Liver (tissue), 9 donors: ENCODE results near the gene AOPEP. TPM values are rescaled to one million over a fixed set of nuclear protein-coding genes. Genes with fewer than 3 reads are reported as not detected.
A peak's percentile ranks its signal among the peaks of the same experiment; 100 is the strongest.

Experiments
- DNase-seq: peaks from one replicate; pipeline ENCODE4 v3.0.0-alpha.2; 2017; ENCODE audit warnings: low spot score
- H3K27ac ChIP-seq, 2 donors: one replicate each; pipeline ENCODE4 v1.7.0; 2013; ENCODE audit warnings: inconsistent platforms in 2 of 2, low read length in 2 of 2, control low read depth in 1 of 2, low read depth in 1 of 2, mild to moderate bottlenecking in 1 of 2
- H3K27me3 ChIP-seq, 4 donors: one replicate each; pipeline versions ENCODE4 v1.6.1 to v1.7.0; 2013; ENCODE audit warnings: low read length in 3 of 4, inconsistent platforms in 1 of 4, mild to moderate bottlenecking in 1 of 4, moderate library complexity in 1 of 4; ENCODE audit not compliant: control insufficient read depth in 4 of 4, insufficient read depth in 4 of 4
- H3K36me3 ChIP-seq, 4 donors: one replicate each; pipeline versions ENCODE4 v1.6.1 to v1.7.0; 2013; ENCODE audit warnings: low read length in 3 of 4, mild to moderate bottlenecking in 3 of 4, low read depth in 1 of 4, moderate library complexity in 1 of 4; ENCODE audit not compliant: control insufficient read depth in 4 of 4, insufficient read depth in 3 of 4
- H3K4me1 ChIP-seq, 4 donors: one replicate each; pipeline versions ENCODE4 v1.6.1 to v1.7.0; 2013; ENCODE audit warnings: low read length in 3 of 4, mild to moderate bottlenecking in 3 of 4, moderate library complexity in 1 of 4; ENCODE audit not compliant: control insufficient read depth in 4 of 4, insufficient read depth in 4 of 4
- H3K4me3 ChIP-seq, 3 donors: one replicate each; pipeline versions ENCODE4 v1.6.1 to v1.7.0; 2013; ENCODE audit warnings: low read length in 3 of 3, control low read depth in 1 of 3, low read depth in 1 of 3, mild to moderate bottlenecking in 1 of 3
- H3K9ac ChIP-seq, 2 donors: one replicate each; pipeline ENCODE4 v1.7.0; 2013; ENCODE audit warnings: low read length in 2 of 2, mild to moderate bottlenecking in 2 of 2, moderate library complexity in 2 of 2, control low read depth in 1 of 2, low read depth in 1 of 2
- H3K9me3 ChIP-seq, 4 donors: one replicate each; pipeline versions ENCODE4 v1.6.1 to v1.7.0; 2013; ENCODE audit warnings: low read length in 3 of 4; ENCODE audit not compliant: control insufficient read depth in 4 of 4
- EGR1 ChIP-seq, 2 donors: IDR thresholded peaks; 2 replicates each; pipeline ENCODE4 v1.6.1; 2016 to 2018; ENCODE audit warnings: antibody characterized with exemption in 2 of 2, low read depth in 2 of 2
- FOXA1 ChIP-seq: IDR thresholded peaks from 2 replicates; pipeline ENCODE4 v1.6.1; 2016; ENCODE audit warnings: antibody characterized with exemption
- FOXA2 ChIP-seq: IDR thresholded peaks from 2 replicates; pipeline ENCODE4 v1.6.1; 2016; ENCODE audit warnings: antibody characterized with exemption
- GABPA ChIP-seq, 2 donors: IDR thresholded peaks in 1 of 2; conservative IDR thresholded peaks in 1 of 2; 2 replicates each; pipeline ENCODE4 v1.6.1; 2016; ENCODE audit warnings: antibody characterized with exemption in 2 of 2, mild to moderate bottlenecking in 1 of 2, moderate library complexity in 1 of 2
- HNF4A ChIP-seq, 2 donors: conservative IDR thresholded peaks; 2 replicates each; pipeline ENCODE4 v1.6.1; 2016; ENCODE audit warnings: antibody characterized with exemption in 2 of 2, mild to moderate bottlenecking in 2 of 2
- HNF4G ChIP-seq: IDR thresholded peaks from 2 replicates; pipeline ENCODE4 v1.6.1; 2016; ENCODE audit warnings: antibody characterized with exemption
- JUND ChIP-seq, 2 donors: IDR thresholded peaks; 2 replicates each; pipeline ENCODE4 v1.6.1; 2016; ENCODE audit warnings: antibody characterized with exemption in 2 of 2
- NR2F2 ChIP-seq: IDR thresholded peaks from 2 replicates; pipeline ENCODE4 v1.6.1; 2016; ENCODE audit warnings: antibody characterized with exemption
- RAD21 ChIP-seq, 2 donors: IDR thresholded peaks; 2 replicates each; pipeline ENCODE4 v1.6.1; 2016; ENCODE audit warnings: antibody characterized with exemption in 2 of 2, mild to moderate bottlenecking in 2 of 2
- RXRA ChIP-seq, 2 donors: IDR thresholded peaks; 2 replicates each; pipeline ENCODE4 v1.6.1; 2017 to 2018; ENCODE audit warnings: antibody characterized with exemption in 2 of 2, mild to moderate bottlenecking in 1 of 2
- SP1 ChIP-seq: IDR thresholded peaks from 2 replicates; pipeline ENCODE4 v1.6.1; 2018; ENCODE audit warnings: antibody characterized with exemption, mild to moderate bottlenecking
- TAF1 ChIP-seq: conservative IDR thresholded peaks from 2 replicates; pipeline ENCODE4 v1.6.1; 2016; ENCODE audit warnings: antibody characterized with exemption, mild to moderate bottlenecking
- YY1 ChIP-seq: IDR thresholded peaks from 2 replicates; pipeline ENCODE4 v1.6.1; 2016; ENCODE audit warnings: antibody characterized with exemption, mild to moderate bottlenecking
- WGBS: extraction: QIAGEN DNeasy Blood & Tissue Kit; methylation state at CpG from one replicate; pipeline ENCODE4 v1.1.7; 2013; 5-methylcytosine and 5-hydroxymethylcytosine counted together
- polyA plus RNA-seq, 2 donors: library from polyadenylated mRNA; stranded (reverse) in 1 of 2; unstranded in 1 of 2; fragments of 200-250 nt in 1 of 2; fragments of >200 nt in 1 of 2; fragmentation: Nextera tagmentation in 1 of 2; extraction: Ambion mirVana in 1 of 2; gene quantifications; one replicate each; pipeline versions ENCODE4 v1.2.1 to v1.2.3, GENCODE V29; 2013 to 2015
- total RNA-seq, 2 donors: library from RNA; depleted of rRNA; stranded (reverse); fragments of >200 nt; gene quantifications; one replicate each; pipeline ENCODE4 v1.2.3, GENCODE V29; 2014
- TF ChIP-seq, protein P1 (sequence below): fragments of 150-350 bp; IDR thresholded peaks from 2 replicates; pipeline ENCODE4 v1.5.1; 2017; ENCODE audit warnings: improper control_type of control experiment, low read depth, low read length; ENCODE audit not compliant: missing input control
- TF ChIP-seq, protein P2 (sequence below): IDR thresholded peaks from 2 replicates; pipeline ENCODE4 v1.6.1; 2016; ENCODE audit warnings: antibody characterized with exemption
- TF ChIP-seq, protein P3 (sequence below): IDR thresholded peaks from 2 replicates; pipeline ENCODE4 v1.6.1; 2016; ENCODE audit warnings: antibody characterized with exemption
- TF ChIP-seq, protein P4 (sequence below): IDR thresholded peaks from 2 replicates; pipeline ENCODE4 v1.6.1; 2016; ENCODE audit warnings: antibody characterized with exemption
- TF ChIP-seq, protein P5 (sequence below): IDR thresholded peaks from 2 replicates; pipeline ENCODE4 v1.6.1; 2016; ENCODE audit warnings: antibody characterized with exemption, mild to moderate bottlenecking
- donor health status: healthy.
- donor health status: healthy.
- donor health status: healthy.
- donor health status: healthy.
- donor health status: healthy.

AOPEP gene
- total and polyA plus RNA-seq, 4 donors: 22.2 to 77.1 (median 34.8) TPM

DNA sequence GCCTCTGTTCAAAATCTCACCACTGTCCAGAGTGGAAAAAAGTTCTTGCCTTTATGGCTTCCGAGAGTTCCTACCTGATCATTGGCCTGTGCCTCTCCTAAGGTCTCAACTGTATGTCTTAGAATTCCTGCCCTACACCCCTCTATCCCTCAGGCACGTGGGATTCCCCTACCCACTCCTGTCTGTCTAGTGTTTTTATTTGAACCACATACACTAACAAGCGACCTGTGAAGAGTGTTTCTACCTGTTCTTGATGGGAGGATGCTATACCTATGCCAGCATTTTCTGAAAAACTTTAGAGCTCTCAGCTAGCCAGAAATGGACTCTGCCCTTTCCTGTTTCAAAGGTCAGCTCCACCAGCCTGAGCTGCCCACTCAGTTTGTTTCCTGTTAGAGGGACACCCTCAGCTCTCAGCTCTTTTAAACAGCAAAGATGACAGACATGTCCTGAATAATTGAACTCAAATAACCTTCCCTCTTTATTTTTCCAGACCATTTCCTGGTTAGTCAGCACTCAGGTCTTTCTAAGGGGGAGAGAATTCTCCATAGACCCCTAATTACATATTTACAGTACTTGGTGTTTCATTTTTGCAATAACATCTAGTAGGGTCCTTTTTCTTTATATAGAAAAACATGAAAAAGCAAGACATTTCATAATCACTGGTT is 214.8 kb downstream of the AOPEP start:
- H3K4me3 ChIP-seq: no peak overlapping the region
- no peaks in the 10 kb centered on the region for H3K9me3 ChIP-seq
- H3K27ac ChIP-seq: peak overlapping the region; percentile 77 to 88
- H3K27me3 ChIP-seq: no peaks in the 10 kb centered on the region
- no peak for DNase-seq
- peaks cover 4 to 19% (median 9%) of the 10 kb centered on the region in 4 donors for H3K4me1 ChIP-seq
- WGBS: 45% methylated on average over 3 of the region's 3 CpGs
- TF ChIP-seq NR2F2 (peak; percentile 97), YY1 (peak; percentile 83), HNF4G (peak; percentile 99), SP1 (peak; percentile 98), TAF1 (peak; percentile 39), RXRA (IDR thresholded peaks at IDR 0.05) (peak; percentile 93 to 97), FOXA2 (peak; percentile 27), GABPA (IDR thresholded peaks at IDR 0.05 in 1 of 2, conservative IDR thresholded peaks at IDR 0.05 in 1 of 2) (peak in 1 of 2 donors; percentile 65), EGR1 (IDR thresholded peaks at IDR 0.05; ENCODE audit: low read depth in 2 of 2) (peak; percentile 79 to 97), RAD21 (IDR thresholded peaks at IDR 0.05) (peak; percentile 71 to 81), JUND (IDR thresholded peaks at IDR 0.05) (peak; percentile 84 to 89), FOXA1 (no peak), HNF4A (conservative IDR thresholded peaks at IDR 0.05) (peak; percentile 99)
- TF ChIP-seq, protein P1, sequence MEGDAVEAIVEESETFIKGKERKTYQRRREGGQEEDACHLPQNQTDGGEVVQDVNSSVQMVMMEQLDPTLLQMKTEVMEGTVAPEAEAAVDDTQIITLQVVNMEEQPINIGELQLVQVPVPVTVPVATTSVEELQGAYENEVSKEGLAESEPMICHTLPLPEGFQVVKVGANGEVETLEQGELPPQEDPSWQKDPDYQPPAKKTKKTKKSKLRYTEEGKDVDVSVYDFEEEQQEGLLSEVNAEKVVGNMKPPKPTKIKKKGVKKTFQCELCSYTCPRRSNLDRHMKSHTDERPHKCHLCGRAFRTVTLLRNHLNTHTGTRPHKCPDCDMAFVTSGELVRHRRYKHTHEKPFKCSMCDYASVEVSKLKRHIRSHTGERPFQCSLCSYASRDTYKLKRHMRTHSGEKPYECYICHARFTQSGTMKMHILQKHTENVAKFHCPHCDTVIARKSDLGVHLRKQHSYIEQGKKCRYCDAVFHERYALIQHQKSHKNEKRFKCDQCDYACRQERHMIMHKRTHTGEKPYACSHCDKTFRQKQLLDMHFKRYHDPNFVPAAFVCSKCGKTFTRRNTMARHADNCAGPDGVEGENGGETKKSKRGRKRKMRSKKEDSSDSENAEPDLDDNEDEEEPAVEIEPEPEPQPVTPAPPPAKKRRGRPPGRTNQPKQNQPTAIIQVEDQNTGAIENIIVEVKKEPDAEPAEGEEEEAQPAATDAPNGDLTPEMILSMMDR: no peak
- TF ChIP-seq, protein P2, sequence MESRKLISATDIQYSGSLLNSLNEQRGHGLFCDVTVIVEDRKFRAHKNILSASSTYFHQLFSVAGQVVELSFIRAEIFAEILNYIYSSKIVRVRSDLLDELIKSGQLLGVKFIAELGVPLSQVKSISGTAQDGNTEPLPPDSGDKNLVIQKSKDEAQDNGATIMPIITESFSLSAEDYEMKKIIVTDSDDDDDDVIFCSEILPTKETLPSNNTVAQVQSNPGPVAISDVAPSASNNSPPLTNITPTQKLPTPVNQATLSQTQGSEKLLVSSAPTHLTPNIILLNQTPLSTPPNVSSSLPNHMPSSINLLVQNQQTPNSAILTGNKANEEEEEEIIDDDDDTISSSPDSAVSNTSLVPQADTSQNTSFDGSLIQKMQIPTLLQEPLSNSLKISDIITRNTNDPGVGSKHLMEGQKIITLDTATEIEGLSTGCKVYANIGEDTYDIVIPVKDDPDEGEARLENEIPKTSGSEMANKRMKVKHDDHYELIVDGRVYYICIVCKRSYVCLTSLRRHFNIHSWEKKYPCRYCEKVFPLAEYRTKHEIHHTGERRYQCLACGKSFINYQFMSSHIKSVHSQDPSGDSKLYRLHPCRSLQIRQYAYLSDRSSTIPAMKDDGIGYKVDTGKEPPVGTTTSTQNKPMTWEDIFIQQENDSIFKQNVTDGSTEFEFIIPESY: peak; percentile 68
- TF ChIP-seq, protein P3, sequence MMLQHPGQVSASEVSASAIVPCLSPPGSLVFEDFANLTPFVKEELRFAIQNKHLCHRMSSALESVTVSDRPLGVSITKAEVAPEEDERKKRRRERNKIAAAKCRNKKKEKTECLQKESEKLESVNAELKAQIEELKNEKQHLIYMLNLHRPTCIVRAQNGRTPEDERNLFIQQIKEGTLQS: peak; percentile 61
- TF ChIP-seq, protein P4, sequence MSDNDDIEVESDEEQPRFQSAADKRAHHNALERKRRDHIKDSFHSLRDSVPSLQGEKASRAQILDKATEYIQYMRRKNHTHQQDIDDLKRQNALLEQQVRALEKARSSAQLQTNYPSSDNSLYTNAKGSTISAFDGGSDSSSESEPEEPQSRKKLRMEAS: peak; percentile 99
- TF ChIP-seq, protein P5, sequence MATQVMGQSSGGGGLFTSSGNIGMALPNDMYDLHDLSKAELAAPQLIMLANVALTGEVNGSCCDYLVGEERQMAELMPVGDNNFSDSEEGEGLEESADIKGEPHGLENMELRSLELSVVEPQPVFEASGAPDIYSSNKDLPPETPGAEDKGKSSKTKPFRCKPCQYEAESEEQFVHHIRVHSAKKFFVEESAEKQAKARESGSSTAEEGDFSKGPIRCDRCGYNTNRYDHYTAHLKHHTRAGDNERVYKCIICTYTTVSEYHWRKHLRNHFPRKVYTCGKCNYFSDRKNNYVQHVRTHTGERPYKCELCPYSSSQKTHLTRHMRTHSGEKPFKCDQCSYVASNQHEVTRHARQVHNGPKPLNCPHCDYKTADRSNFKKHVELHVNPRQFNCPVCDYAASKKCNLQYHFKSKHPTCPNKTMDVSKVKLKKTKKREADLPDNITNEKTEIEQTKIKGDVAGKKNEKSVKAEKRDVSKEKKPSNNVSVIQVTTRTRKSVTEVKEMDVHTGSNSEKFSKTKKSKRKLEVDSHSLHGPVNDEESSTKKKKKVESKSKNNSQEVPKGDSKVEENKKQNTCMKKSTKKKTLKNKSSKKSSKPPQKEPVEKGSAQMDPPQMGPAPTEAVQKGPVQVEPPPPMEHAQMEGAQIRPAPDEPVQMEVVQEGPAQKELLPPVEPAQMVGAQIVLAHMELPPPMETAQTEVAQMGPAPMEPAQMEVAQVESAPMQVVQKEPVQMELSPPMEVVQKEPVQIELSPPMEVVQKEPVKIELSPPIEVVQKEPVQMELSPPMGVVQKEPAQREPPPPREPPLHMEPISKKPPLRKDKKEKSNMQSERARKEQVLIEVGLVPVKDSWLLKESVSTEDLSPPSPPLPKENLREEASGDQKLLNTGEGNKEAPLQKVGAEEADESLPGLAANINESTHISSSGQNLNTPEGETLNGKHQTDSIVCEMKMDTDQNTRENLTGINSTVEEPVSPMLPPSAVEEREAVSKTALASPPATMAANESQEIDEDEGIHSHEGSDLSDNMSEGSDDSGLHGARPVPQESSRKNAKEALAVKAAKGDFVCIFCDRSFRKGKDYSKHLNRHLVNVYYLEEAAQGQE: peak; percentile 68
- H3K36me3 ChIP-seq: no peaks in the 10 kb centered on the region
- peak overlapping the region in 1 of 2 donors; percentile 50 for H3K9ac ChIP-seq
